GM12878 (cell line): Measurements from ENCODE around the gene SPATS2L. TPM values are rescaled to one million over a fixed set of nuclear protein-coding genes. Genes with fewer than 3 reads are reported as not detected.

ENCODE experiments used
- ATAC-seq: fragments of 200-7000 bp; cut with Tn5 transposase; 3 replicates; pipeline ENCODE4 v1.9.1; 2020; ENCODE audit warnings: mild to moderate bottlenecking, moderate library complexity
- BruUV-seq: library from RNA; stranded (reverse); fragments of 400-500 nt; replicated peaks from 2 replicates; lab custom pipeline; 2021; lab: Mats Ljungman, UMichigan
- CTCF ChIA-PET: fragments of 300-600 bp; sonication (Branson Sonifier 250); formaldehyde crosslinking; extraction: SDS; loops from one replicate; lab custom pipeline; 2021; ENCODE audit warnings: inconsistent platforms; lab: Yijun Ruan, JAX
- POLR2A ChIA-PET: fragments of 350-600 bp; formaldehyde crosslinking; extraction: SDS; loops from one replicate; lab custom pipeline; 2021; ENCODE audit warnings: inconsistent platforms; lab: Charles Lee
- RAD21 ChIA-PET: fragments of 300-600 bp; sonication (Branson Sonifier 250); formaldehyde crosslinking; loops from one replicate; lab custom pipeline; 2023; ENCODE audit warnings: antibody characterized with exemption; ENCODE audit not compliant: unreplicated experiment; lab: Charles Lee
- SMC1A ChIA-PET: fragments of 300-600 bp; sonication (Branson Sonifier 250); formaldehyde crosslinking; loops from one replicate; lab custom pipeline; 2023; ENCODE audit not compliant: unreplicated experiment, uncharacterized antibody; lab: Charles Lee
- DNase-seq: peaks from one replicate; pipeline ENCODE4 v3.0.0-alpha.2; 2011; ENCODE audit warnings: low read depth, low spot score
- FAIRE-seq: peaks from 3 replicates; lab custom pipeline; 2011; peaks lifted over from hg19 to GRCh38; lab: Jason Lieb, UNC
- H2AFZ ChIP-seq: 2 replicates; pipeline ENCODE4 v1.6.0; 2011; ENCODE audit warnings: low read depth, low read length, control low read depth; ENCODE audit not compliant: control insufficient read depth
- H3K27ac ChIP-seq: 2 replicates; pipeline ENCODE4 v1.5.1; 2011; ENCODE audit warnings: control low read depth; ENCODE audit not compliant: control insufficient read depth, insufficient read depth
- H3K27me3 ChIP-seq, 2 experiments: replicated peaks in 1 of 2; 2 replicates each; pipeline versions ENCODE4 v1.6.0 to v1.6.1; 2011; ENCODE audit warnings: low read length in 1 of 2; ENCODE audit not compliant: control insufficient read depth in 2 of 2, insufficient read depth in 2 of 2
- H3K36me3 ChIP-seq, 2 experiments: 2 replicates each; pipeline ENCODE4 v1.5.1; 2011; ENCODE audit warnings: low read length in 1 of 2; ENCODE audit not compliant: control insufficient read depth in 2 of 2, insufficient read depth in 2 of 2
- H3K4me1 ChIP-seq: 2 replicates; pipeline ENCODE4 v1.6.1; 2011; ENCODE audit warnings: mild to moderate bottlenecking, low read length, moderate library complexity, mixed read lengths; ENCODE audit not compliant: control insufficient read depth, insufficient read depth
- H3K4me2 ChIP-seq: 2 replicates; pipeline ENCODE4 v1.6.0; 2011; ENCODE audit warnings: control low read depth; ENCODE audit not compliant: control insufficient read depth, insufficient read depth
- H3K4me3 ChIP-seq: fragments of 200-600 bp; sonication (generic); 2 replicates; pipeline ENCODE4 v1.5.1; 2016
- H3K79me2 ChIP-seq: 2 replicates; pipeline ENCODE4 v1.6.0; 2011; ENCODE audit warnings: low read length; ENCODE audit not compliant: control insufficient read depth, insufficient read depth
- H3K9ac ChIP-seq: 2 replicates; pipeline ENCODE4 v1.8.0; 2011; ENCODE audit warnings: low read length, control low read depth, mixed read lengths; ENCODE audit not compliant: control insufficient read depth, insufficient read depth
- H3K9me3 ChIP-seq: replicated peaks from 3 replicates; pipeline ENCODE4 v1.5.1; 2011; ENCODE audit warnings: mild to moderate bottlenecking, low read length; ENCODE audit not compliant: control insufficient read depth, insufficient read depth
- H4K20me1 ChIP-seq: 2 replicates; pipeline ENCODE4 v1.6.0; 2011; ENCODE audit not compliant: control insufficient read depth, insufficient read depth
- CHD4 ChIP-seq: fragments of 200-600 bp; sonication (generic); IDR thresholded peaks from 2 replicates; pipeline ENCODE4 v1.6.1; 2016; ENCODE audit warnings: mild to moderate bottlenecking
- GABPA ChIP-seq: IDR thresholded peaks from 2 replicates; pipeline ENCODE4 v1.6.1; 2014; ENCODE audit warnings: antibody characterized with exemption, low read depth, mild to moderate bottlenecking, inconsistent platforms
- KAT2A ChIP-seq: conservative IDR thresholded peaks from 2 replicates; pipeline ENCODE4 v1.6.1; 2011; ENCODE audit warnings: low read depth, low read length; ENCODE audit not compliant: control insufficient read depth
- MTA2 ChIP-seq: fragments of 450-650 bp; IDR thresholded peaks from 2 replicates; pipeline ENCODE4 v1.6.1; 2016; ENCODE audit warnings: low read depth, mild to moderate bottlenecking, moderate library complexity
- POLR2AphosphoS5 ChIP-seq: IDR thresholded peaks from 2 replicates; pipeline ENCODE4 v1.6.1; 2011; ENCODE audit warnings: mild to moderate bottlenecking, low read length, inconsistent platforms
- TCF3 ChIP-seq: IDR thresholded peaks from 2 replicates; pipeline ENCODE4 v1.6.1; 2012; ENCODE audit warnings: low read depth, mild to moderate bottlenecking, low read length, borderline replicate concordance; ENCODE audit not compliant: insufficient read depth
- WGBS: methylation state at CpG from one replicate; pipeline ENCODE4 v1.1.6; 2016; ENCODE audit warnings: low lambda C conversion rate; ENCODE audit not compliant: insufficient replicate concordance, insufficient coverage; ENCODE audit errors: missing lambda C conversion rate; 5-methylcytosine and 5-hydroxymethylcytosine counted together
- in situ Hi-C: fragments of 300-500 bp; cut with MboI; formaldehyde crosslinking; loops from 9 replicates; pipeline ENCODE4 v1.14.3; 2018; ENCODE audit warnings: mixed read lengths
- intact Hi-C: fragments of 100-400 bp; cut with micrococcal nuclease; formaldehyde crosslinking; loops from one replicate; pipeline ENCODE4 v1.14.2; 2022; ENCODE audit not compliant: unreplicated experiment
- polyA plus RNA-seq, 11 experiments: library from polyadenylated mRNA; depleted of rRNA in 4 of 11; unstranded in 6 of 11; stranded (reverse) in 5 of 11; fragments of >200 nt; fragmentation: Nextera tagmentation in 4 of 11; fragmentation: Illumina TruSeq in 1 of 11; extraction: Ambion mirVana in 4 of 11; extraction: Trizol in 1 of 11; gene quantifications; 1 replicate in 1 of 11; 2 replicates in 10 of 11; pipeline versions ENCODE4 v1.2.1 to v1.2.3, GENCODE V29; 2011 to 2016; ENCODE audit warnings: inconsistent platforms in 2 of 11, missing spikeins in 2 of 11, low read depth in 1 of 11
- total RNA-seq, 4 experiments: library from RNA; depleted of rRNA in 3 of 4; stranded (reverse); fragments of >200 nt in 3 of 4; fragmentation: Illumina TruSeq in 1 of 4; extraction: Trizol in 1 of 4; gene quantifications; 2 replicates each; pipeline versions ENCODE4 v1.2.1 to v1.2.3, GENCODE V29; 2013 to 2021
- TF ChIP-seq, protein P1 (sequence below): fragments of 450-650 bp; IDR thresholded peaks from 2 replicates; pipeline ENCODE4 v1.6.1; 2017; ENCODE audit warnings: antibody characterized with exemption, mild to moderate bottlenecking, moderate library complexity
- TF ChIP-seq, protein P2 (sequence below): fragments of 150-350 bp; IDR thresholded peaks from 2 replicates; pipeline ENCODE4 v1.6.1; 2016; ENCODE audit warnings: low read depth, low read length
- TF ChIP-seq, protein P3 (sequence below): fragments of 450-650 bp; IDR thresholded peaks from 2 replicates; pipeline ENCODE4 v1.6.1; 2016; ENCODE audit warnings: mild to moderate bottlenecking

The SPATS2L gene
- total and polyA plus RNA-seq, 10 of the 15 experiments (the other 5 are each of a cell fraction or from before 2014, with no cell fraction given): 5.2 to 30.0 (median 20.1) TPM

DNA sequence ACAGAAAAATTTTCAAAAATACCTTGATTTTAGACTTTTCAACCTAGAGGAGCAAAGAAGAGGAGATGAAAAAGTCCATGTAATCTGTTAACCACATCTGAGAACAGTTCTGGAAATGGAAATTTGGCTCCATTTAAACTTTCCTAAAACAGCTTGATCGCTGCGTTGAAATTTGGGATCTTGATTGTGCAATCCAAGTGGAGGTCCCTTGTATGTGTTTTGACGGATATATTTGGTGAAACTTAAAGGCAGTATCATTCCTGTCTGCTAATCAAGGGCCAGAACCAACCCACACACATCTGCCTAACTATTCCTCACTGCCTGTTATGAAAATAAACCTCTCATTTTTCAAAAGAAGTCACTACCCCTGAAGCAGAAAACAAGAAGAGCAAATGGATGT, 46.6 kb downstream of the SPATS2L start:
- intact Hi-C loops: no loop called here
- Histone ChIP-seq H4K20me1 (no peaks in the 10 kb centered on the region), H3K27me3 (no peaks in the 10 kb centered on the region), H3K4me1 (no peaks in the 10 kb centered on the region), H3K79me2 (no peaks in the 10 kb centered on the region), H3K9me3 (no peaks in the 10 kb centered on the region; the same call in 2 of the 3 replicates), H3K27ac (no peak overlapping the region), H3K36me3 (no peaks in the 10 kb centered on the region; a peak in 1 of 4 replicates), H3K9ac (no peak overlapping the region), H3K4me2 (no peak overlapping the region)
- in situ Hi-C loops: no loop called here
- POLR2A ChIA-PET: interaction anchor here (0.5 kb wide), 1 partner anchor 680 kb away, joined by 5 read pairs; no protein-coding TSS in a partner anchor
- CTCF ChIA-PET: interaction anchor here (1.1 to 1.5 kb wide), 3 partner anchors 20 to 368 kb away, joined by 3 to 4 read pairs (median 3); no protein-coding TSS in a partner anchor
- BruUV-seq: no TSS peak
- WGBS: 65% methylated on average over 3 of the region's 3 CpGs
- DNase-seq (no peak), ATAC-seq (no peak), FAIRE-seq (no peak)
- SMC1A ChIA-PET: interaction anchor here (1.1 to 1.4 kb wide), 2 partner anchors 10 to 11 kb away, joined by 3 to 6 read pairs; no protein-coding TSS in a partner anchor
- RAD21 ChIA-PET: interaction anchor here (0.6 kb wide), 1 partner anchor 32 kb away, joined by 3 read pairs; no protein-coding TSS in a partner anchor
- no peak for TF ChIP-seq KAT2A
- TF ChIP-seq, all 136 proteins: peak for 0
- no peak overlapping the region for H3K4me3 ChIP-seq
- H2AFZ ChIP-seq: no peak overlapping the region

DNA sequence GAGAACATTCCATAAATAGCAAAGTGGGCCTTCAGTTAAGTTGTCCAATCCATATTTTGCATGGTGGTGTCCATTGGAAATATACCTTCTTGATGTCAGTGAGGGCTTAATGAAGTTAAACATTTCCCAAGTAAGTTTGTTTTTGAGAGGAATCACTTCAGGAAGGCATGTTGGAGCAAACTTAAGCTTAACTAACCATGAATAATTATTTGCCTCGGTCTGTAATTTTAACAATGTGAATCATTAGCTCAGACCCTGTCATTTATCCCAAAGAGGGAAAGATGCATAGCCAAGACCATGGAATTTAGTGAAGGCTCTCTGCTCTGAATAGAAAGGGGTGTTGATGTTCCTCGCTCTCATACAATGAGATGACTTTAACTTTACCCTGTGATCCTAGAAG, 47.4 kb downstream of the SPATS2L start:
- FAIRE-seq (no peak), DNase-seq (no peak), ATAC-seq (no peak)
- intact Hi-C loops: no loop called here
- no peak overlapping the region for H3K4me2 ChIP-seq
- CTCF ChIA-PET: interaction anchor here (1.2 to 1.3 kb wide), 2 partner anchors 49 to 132 kb away, joined by 3 to 4 read pairs; no protein-coding TSS in a partner anchor
- 100% methylated on average over 2 of the region's 2 CpGs for WGBS
- H4K20me1 ChIP-seq: no peaks in the 10 kb centered on the region
- POLR2A ChIA-PET: no interaction called here
- SMC1A ChIA-PET: interaction anchor here (1.3 kb wide), 2 partner anchors 9 to 10 kb away, joined by 3 read pairs; no protein-coding TSS in a partner anchor
- no peaks in the 10 kb centered on the region for H3K79me2 ChIP-seq
- no peak overlapping the region for H3K4me3 ChIP-seq
- no peak overlapping the region for H3K27ac ChIP-seq
- BruUV-seq: no TSS peak
- no peaks in the 10 kb centered on the region for H3K27me3 ChIP-seq
- no peaks in the 10 kb centered on the region; a peak in 1 of 4 replicates for H3K36me3 ChIP-seq
- RAD21 ChIA-PET: no interaction called here
- no peak overlapping the region for H2AFZ ChIP-seq
- no peaks in the 10 kb centered on the region; the same call in 2 of the 3 replicates for H3K9me3 ChIP-seq
- no peak overlapping the region for H3K9ac ChIP-seq
- H3K4me1 ChIP-seq: no peaks in the 10 kb centered on the region
- in situ Hi-C loops: no loop called here
- TF ChIP-seq GABPA: no peak
- TF ChIP-seq CHD4: no peak
- no peak for TF ChIP-seq TCF3
- TF ChIP-seq, protein P1, sequence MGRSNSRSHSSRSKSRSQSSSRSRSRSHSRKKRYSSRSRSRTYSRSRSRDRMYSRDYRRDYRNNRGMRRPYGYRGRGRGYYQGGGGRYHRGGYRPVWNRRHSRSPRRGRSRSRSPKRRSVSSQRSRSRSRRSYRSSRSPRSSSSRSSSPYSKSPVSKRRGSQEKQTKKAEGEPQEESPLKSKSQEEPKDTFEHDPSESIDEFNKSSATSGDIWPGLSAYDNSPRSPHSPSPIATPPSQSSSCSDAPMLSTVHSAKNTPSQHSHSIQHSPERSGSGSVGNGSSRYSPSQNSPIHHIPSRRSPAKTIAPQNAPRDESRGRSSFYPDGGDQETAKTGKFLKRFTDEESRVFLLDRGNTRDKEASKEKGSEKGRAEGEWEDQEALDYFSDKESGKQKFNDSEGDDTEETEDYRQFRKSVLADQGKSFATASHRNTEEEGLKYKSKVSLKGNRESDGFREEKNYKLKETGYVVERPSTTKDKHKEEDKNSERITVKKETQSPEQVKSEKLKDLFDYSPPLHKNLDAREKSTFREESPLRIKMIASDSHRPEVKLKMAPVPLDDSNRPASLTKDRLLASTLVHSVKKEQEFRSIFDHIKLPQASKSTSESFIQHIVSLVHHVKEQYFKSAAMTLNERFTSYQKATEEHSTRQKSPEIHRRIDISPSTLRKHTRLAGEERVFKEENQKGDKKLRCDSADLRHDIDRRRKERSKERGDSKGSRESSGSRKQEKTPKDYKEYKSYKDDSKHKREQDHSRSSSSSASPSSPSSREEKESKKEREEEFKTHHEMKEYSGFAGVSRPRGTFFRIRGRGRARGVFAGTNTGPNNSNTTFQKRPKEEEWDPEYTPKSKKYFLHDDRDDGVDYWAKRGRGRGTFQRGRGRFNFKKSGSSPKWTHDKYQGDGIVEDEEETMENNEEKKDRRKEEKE: no peak
- TF ChIP-seq MTA2: no peak
- TF ChIP-seq, protein P2, sequence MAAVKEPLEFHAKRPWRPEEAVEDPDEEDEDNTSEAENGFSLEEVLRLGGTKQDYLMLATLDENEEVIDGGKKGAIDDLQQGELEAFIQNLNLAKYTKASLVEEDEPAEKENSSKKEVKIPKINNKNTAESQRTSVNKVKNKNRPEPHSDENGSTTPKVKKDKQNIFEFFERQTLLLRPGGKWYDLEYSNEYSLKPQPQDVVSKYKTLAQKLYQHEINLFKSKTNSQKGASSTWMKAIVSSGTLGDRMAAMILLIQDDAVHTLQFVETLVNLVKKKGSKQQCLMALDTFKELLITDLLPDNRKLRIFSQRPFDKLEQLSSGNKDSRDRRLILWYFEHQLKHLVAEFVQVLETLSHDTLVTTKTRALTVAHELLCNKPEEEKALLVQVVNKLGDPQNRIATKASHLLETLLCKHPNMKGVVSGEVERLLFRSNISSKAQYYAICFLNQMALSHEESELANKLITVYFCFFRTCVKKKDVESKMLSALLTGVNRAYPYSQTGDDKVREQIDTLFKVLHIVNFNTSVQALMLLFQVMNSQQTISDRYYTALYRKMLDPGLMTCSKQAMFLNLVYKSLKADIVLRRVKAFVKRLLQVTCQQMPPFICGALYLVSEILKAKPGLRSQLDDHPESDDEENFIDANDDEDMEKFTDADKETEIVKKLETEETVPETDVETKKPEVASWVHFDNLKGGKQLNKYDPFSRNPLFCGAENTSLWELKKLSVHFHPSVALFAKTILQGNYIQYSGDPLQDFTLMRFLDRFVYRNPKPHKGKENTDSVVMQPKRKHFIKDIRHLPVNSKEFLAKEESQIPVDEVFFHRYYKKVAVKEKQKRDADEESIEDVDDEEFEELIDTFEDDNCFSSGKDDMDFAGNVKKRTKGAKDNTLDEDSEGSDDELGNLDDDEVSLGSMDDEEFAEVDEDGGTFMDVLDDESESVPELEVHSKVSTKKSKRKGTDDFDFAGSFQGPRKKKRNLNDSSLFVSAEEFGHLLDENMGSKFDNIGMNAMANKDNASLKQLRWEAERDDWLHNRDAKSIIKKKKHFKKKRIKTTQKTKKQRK: no peak
- TF ChIP-seq, protein P3, sequence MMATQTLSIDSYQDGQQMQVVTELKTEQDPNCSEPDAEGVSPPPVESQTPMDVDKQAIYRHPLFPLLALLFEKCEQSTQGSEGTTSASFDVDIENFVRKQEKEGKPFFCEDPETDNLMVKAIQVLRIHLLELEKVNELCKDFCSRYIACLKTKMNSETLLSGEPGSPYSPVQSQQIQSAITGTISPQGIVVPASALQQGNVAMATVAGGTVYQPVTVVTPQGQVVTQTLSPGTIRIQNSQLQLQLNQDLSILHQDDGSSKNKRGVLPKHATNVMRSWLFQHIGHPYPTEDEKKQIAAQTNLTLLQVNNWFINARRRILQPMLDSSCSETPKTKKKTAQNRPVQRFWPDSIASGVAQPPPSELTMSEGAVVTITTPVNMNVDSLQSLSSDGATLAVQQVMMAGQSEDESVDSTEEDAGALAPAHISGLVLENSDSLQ: no peak
- TF ChIP-seq POLR2AphosphoS5: no peak
